D721Med (cell line): ENCODE measurements around the gene MITF.
A peak's percentile ranks its signal among the peaks of the same experiment; 100 is the strongest.

ENCODE experiments used
- DNase-seq: peaks from one replicate; pipeline ENCODE4 v3.0.0; 2011; ENCODE audit warnings: low spot score; ENCODE audit not compliant: insufficient read length
- FAIRE-seq: peaks from 2 replicates; lab custom pipeline; 2011; peaks lifted over from hg19 to GRCh38; lab: Jason Lieb, UNC
- CTCF ChIP-seq: IDR thresholded peaks from 2 replicates; pipeline ENCODE4 v1.5.1; 2012; ENCODE audit warnings: mild to moderate bottlenecking, control low read depth; ENCODE audit not compliant: insufficient read depth; ENCODE audit errors: missing control alignments

Gene MITF

GRCh38 chr3:69878254-69878653 lies 139.0 kb downstream of the MITF start:
- no peak for TF ChIP-seq CTCF
- DNase-seq: no peak
- FAIRE-seq: no peak

- no peak for TF ChIP-seq CTCF
- no peak for FAIRE-seq
- DNase-seq: no peak
These were observed 139.8 kb downstream of the MITF start for GRCh38 chr3:69879051-69879450.

- no peak for TF ChIP-seq CTCF
- FAIRE-seq (no peak), DNase-seq (no peak)
These were observed 140.9 kb downstream of the MITF start for GRCh38 chr3:69880069-69880640.

GRCh38 chr3:69881051-69881450 lies 141.8 kb downstream of the MITF start:
- DNase-seq (no peak), FAIRE-seq (no peak)
- TF ChIP-seq CTCF: no peak

GRCh38 chr3:69881756-69882428 lies 142.6 kb downstream of the MITF start:
- no peak for TF ChIP-seq CTCF
- no peak for FAIRE-seq
- no peak for DNase-seq

GRCh38 chr3:69882560-69882959 lies 143.3 kb downstream of the MITF start:
- FAIRE-seq (no peak), DNase-seq (no peak)
- TF ChIP-seq CTCF: no peak

GRCh38 chr3:69888040-69888942 lies 149.0 kb downstream of the MITF start:
- no peak for DNase-seq
- FAIRE-seq: no peak
- TF ChIP-seq CTCF: peak; percentile 29
